Ammon's horn (tissue), 1 donor: ENCODE data around the gene CFAP70.

Experiments
- DNase-seq: peaks from one replicate; pipeline ENCODE4 v3.0.0-alpha.2; 2016; ENCODE audit warnings: low spot score

CFAP70 gene

GRCh38 chr10:73215749-73216148 lies 142.9 kb downstream of the CFAP70 start:
- no peak for DNase-seq

GRCh38 chr10:73211106-73211811 lies 147.4 kb downstream of the CFAP70 start:
- DNase-seq = no peak

GRCh38 chr10:73210395-73211105 lies 148.1 kb downstream of the CFAP70 start:
- DNase-seq = no peak

GRCh38 chr10:73209705-73210104 lies 149.0 kb downstream of the CFAP70 start:
- no peak for DNase-seq

GRCh38 chr10:73207883-73208282 lies 150.8 kb downstream of the CFAP70 start:
- DNase-seq = no peak

- DNase-seq = no peak
Observed at GRCh38 chr10:73206385-73206784, 152.3 kb downstream of the CFAP70 start.

- no peak for DNase-seq
Observed at GRCh38 chr10:73205890-73206289, 152.8 kb downstream of the CFAP70 start.

DNA sequence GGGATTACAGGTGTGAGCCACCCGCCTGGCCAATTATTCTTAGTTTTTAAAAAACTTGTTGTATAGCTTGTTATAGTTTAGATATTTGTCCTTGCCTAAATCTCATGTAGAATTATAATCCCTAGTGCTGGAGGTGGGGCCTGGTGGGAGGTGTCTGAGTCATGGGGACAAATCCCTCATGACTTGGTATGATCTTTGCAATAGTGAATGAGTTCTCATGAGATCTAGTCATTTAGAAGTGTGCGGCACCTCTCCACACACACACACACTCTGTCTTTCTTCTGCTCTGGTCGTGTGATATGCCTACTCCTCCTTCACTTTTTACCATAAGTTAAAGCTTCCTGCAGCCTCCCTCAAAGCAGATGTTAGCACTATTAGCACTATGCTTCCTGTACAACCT lies 153.6 kb downstream of the CFAP70 start:
- no peak for DNase-seq
